ENCODE measurements around the gene EPHA10. TPM values are rescaled to one million over a fixed set of nuclear protein-coding genes. Genes with fewer than 3 reads are reported as not detected.

EPHA10 gene
- total RNA-seq: not detected in 2 replicates

DNA sequence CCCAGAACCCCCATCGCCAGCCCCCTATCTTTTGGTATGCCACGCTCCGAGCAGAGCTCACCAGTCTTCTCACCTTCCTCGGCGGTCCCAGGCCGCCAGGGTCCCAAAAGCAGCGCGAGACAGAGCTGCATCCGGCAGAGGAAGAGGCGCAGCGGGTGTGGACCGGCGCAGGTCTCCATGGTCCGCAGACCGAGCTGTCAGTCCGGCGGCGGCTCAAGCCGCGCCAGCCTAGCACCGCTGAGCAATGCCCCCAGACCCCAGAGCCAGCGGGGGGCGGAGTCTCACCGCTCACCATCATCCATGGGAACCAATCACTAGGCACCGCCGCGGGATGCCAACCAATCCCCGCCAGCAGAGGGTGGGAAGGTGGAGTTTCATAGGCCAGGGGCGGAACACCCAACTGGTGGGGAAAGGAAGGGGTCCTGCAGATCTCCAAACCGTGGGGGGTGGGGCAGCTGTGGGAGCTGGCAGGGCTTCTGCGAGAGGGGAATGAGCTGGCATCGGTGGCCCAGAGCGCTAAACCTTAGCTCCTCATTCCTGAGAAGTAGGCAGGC lies at the start of gene EPHA10:
Gene EPHA10, minus strand, starts transcription at position 233 of the 554 bp plus-strand sequence. Its CDS starts 54 bp downstream, at position 179.

DNA sequence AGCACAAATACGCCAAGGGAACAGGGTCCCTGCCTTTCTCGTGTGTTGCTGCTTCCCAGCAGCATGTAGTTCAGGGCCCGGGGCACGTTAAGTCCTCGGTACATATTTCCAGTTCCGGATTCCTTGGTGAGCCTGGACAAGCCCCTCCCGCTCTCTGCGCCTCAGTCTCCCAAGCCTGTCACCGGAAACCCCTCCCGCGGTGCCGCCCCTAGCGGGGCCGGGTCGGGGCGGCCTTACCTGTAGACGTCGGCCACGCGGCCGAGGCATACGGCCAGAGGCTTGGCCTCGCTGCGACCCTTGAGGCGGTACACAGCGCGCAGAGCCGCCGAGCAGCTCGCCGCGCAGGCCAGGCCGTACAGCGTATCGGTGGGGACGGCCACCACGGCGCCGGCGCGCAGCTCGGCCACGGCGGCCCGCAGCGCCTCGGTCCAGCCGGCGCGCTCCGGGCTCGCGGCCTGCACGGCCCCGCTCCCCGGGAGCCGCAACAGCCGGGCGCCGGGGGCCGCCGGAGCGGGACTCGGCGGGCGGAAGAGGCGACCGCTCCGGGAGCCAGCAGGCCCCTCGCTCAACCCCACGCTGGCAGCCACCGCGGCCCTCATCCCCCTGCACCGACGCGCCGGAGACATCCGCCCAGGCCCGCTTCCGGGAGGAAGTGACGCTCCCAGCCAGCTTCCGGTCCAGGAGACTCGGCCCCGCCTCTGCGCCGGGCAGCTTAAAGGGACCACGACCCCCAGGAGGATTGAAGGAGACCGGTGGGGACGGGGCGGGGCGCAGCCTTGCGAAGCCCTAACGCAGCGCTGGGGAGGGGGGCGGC lies 42.8 kb upstream of the EPHA10 start, which contains the start of the genes C1orf122 and YRDC:
Gene C1orf122, plus strand, starts transcription at position 236 of the 814 bp plus-strand sequence. CDS start 615 bp downstream, outside the sequence.
Gene YRDC, minus strand, starts transcription at position 654 of the 814 bp plus-strand sequence. Its CDS starts 28 bp downstream, at position 626.

DNA sequence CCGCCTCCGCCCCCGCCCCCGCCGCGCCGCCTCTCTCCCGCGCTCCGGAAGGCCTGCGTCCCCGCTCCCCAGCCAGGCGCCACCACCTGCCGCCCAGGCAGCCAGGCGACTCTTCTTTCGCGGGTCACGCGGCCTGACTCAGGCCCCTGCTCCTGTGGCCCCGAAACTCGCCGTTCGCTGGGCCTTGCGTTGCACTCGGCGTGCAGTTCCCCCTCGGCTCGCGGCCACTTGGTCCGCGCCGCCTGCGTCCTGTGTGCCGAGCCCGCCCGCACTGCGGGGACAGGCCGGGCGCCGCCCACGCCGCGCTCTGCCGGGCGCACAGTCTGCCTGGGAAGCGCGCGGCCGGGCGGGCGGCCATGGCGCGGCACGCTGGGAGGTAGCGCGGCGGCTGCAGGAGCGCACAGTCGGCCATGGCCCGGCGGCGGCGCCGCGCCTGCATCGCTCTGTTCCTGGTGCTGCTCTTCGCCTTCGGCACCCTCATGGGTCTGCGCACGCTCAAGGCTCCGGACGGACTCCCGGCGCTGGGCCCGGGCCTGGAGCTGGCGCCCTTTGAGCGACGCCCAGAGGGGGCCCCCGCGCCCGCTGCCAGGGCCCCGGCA lies 29.0 kb upstream of the EPHA10 start, which contains the start of gene MANEAL:
Gene MANEAL, plus strand, starts transcription at position 75 of the 599 bp plus-strand sequence. Its CDS starts 336 bp downstream, at position 411.

DNA sequence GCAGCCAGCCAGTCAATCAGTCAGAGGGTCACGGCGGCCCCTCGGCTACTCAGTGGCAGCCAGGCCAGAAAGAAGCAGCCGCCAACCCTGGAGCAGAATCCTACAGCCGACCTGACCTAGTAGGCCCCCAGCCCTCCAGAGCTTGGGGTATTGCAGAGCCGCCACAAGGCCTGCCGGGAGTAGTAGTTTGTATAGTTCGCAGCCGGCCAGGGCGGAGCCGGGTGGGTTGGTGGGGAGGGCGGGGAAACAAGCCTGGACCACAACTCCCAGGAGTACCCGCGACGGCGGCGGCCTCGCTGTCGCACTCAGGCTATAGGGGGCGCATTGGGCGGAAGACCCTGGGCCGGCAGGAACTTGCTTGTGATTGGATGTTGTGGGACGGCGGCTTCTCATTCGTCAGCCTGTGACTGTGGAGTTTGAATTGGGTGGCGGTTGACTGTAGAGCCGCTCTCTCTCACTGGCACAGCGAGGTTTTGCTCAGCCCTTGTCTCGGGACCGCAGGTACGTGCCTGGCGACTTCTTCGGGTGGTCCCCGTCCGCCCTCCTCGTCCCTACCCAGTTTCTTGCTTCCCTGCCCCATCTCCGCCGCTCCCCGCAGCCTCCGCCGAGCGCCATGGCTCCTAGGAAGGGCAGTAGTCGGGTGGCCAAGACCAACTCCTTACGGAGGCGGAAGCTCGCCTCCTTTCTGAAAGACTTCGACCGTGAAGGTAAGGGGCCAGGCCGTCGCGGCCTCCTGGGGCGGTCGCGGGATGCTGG lies 72.7 kb downstream of the EPHA10 start, which contains the start of gene CDCA8:
Gene CDCA8, plus strand, starts transcription at position 439 of the 756 bp plus-strand sequence. Its CDS starts 175 bp downstream, at position 614.

Other genes starting within 250 kb of the EPHA10 start
- 7.9 and 11.3 TPM in 2 replicates for gene SNIP1, start 210.8 kb downstream of the EPHA10 start, total RNA-seq
- 0.20 and 0.34 TPM in 2 replicates for gene DNALI1, start 208.2 kb downstream of the EPHA10 start, total RNA-seq
- gene GNL2, start 169.2 kb downstream of the EPHA10 start, total RNA-seq: 30.7 and 33.2 TPM in 2 replicates
- gene RSPO1, start 130.2 kb downstream of the EPHA10 start, total RNA-seq: not detected in 2 replicates
- 31.5 and 34.0 TPM in 2 replicates for gene CDCA8, start 72.6 kb downstream of the EPHA10 start, total RNA-seq
- 0.40 and 0.59 TPM in 2 replicates for gene MANEAL, start 28.7 kb upstream of the EPHA10 start, total RNA-seq
- gene C1orf122, start 42.7 kb upstream of the EPHA10 start, total RNA-seq: 56.0 and 68.2 TPM in 2 replicates
- 26.6 and 30.7 TPM in 2 replicates for gene YRDC, start 43.1 kb upstream of the EPHA10 start, total RNA-seq
- gene MTF1, start 94.5 kb upstream of the EPHA10 start, total RNA-seq: 2.1 and 2.4 TPM in 2 replicates
- 11.6 and 12.2 TPM in 2 replicates for gene INPP5B, start 181.9 kb upstream of the EPHA10 start, total RNA-seq
- 66.2 and 76.8 TPM in 2 replicates for gene SF3A3, start 224.9 kb upstream of the EPHA10 start, total RNA-seq
- 12.7 and 20.7 TPM in 2 replicates for gene FHL3, start 240.4 kb upstream of the EPHA10 start, total RNA-seq
- 59.7 and 75.2 TPM in 2 replicates for gene UTP11, start 247.6 kb upstream of the EPHA10 start, total RNA-seq